Measurements from ENCODE around the gene G6PC3. TPM values are rescaled to one million over a fixed set of nuclear protein-coding genes. Genes with fewer than 3 reads are reported as not detected.

The G6PC3 gene
- total and polyA plus RNA-seq, 10 of the 15 experiments (the other 5 are each of a cell fraction or from before 2014, with no cell fraction given) = 13.0 to 93.7 (median 43.0) TPM

DNA sequence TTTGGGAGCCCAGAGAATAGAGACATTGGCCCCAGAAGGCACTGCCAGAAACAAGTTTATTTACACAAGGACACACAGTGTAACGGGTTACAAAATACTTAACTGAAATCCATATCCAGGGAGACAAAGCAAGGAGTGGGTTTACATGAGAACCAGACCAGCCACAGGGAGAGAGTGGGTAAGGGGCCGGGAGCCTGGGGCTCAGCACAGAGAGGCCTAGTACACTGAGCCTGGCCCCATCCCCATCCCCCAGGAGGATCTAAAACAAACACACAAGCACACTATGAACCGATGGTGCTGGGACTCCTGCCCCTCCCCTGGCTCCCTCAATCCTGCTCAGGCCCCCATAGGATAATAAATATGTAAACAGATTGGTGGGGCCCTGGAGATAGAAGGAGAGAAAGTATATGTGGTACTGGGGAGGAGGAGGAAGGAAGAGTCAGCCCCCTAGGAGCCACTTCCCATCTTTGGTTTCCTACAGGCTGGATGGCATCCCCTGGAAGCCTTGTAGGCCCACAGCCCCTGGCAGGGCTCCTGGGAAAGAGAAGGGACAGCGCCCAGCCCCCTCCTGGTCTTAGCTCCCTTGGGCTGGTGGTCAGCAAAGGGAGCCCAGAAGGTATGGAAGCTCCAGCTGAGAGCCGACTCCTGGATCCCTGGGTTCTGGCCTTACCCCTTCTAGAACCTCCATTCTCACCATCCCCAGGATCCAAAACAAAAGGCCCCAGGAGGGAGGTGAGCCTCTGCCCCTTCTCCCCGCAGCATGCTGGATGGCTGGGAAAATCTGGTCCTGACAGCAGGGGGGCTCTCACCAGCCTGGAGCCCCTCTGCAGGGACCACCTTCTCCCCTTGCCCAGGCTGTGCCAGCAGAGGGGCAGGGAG lies 6.4 kb downstream of the G6PC3 start:
- no peak overlapping the region for H3K4me3 ChIP-seq
- H2AFZ ChIP-seq (ENCODE audit: control insufficient read depth, low read depth, low read length) = no peak overlapping the region
- WGBS (ENCODE audit: insufficient coverage, insufficient replicate concordance, low lambda C conversion rate, missing lambda C conversion rate) = 77% methylated on average over 6 of the region's 6 CpGs
- DNase-seq (ENCODE audit: low read depth, low spot score) (no peak), FAIRE-seq (no peak), ATAC-seq (no peak)
- ChIA-PET CTCF (no interaction called here), RAD21 (ENCODE audit: unreplicated experiment) (no interaction called here), POLR2A (no interaction called here), SMC1A (ENCODE audit: uncharacterized antibody, unreplicated experiment) (no interaction called here)
- H3K9me3 ChIP-seq (replicated peaks; ENCODE audit: control insufficient read depth, insufficient read depth, low read length) = no peaks in the 10 kb centered on the region
- H3K4me2 ChIP-seq (ENCODE audit: control insufficient read depth, insufficient read depth) = no peak overlapping the region
- H3K4me1 ChIP-seq (ENCODE audit: control insufficient read depth, insufficient read depth, low read length) = no peaks in the 10 kb centered on the region
- H3K9ac ChIP-seq (ENCODE audit: control insufficient read depth, insufficient read depth, low read length) = no peak overlapping the region
- no TSS peak for BruUV-seq (replicated peaks)
- H3K27me3 ChIP-seq (replicated peaks in 1 of 2; ENCODE audit: control insufficient read depth in 2 of 2, insufficient read depth in 2 of 2, low read length in 1 of 2) = no peaks in the 10 kb centered on the region
- H3K79me2 ChIP-seq (ENCODE audit: control insufficient read depth, insufficient read depth, low read length) = peaks cover 2% of the 10 kb centered on the region
- H3K27ac ChIP-seq (ENCODE audit: control insufficient read depth, insufficient read depth) = no peak overlapping the region
- intact Hi-C loops (cut with micrococcal nuclease; ENCODE audit: unreplicated experiment) = no loop called here
- in situ Hi-C loops (cut with MboI) = no loop called here
- H3K36me3 ChIP-seq (ENCODE audit: control insufficient read depth in 2 of 2, insufficient read depth in 2 of 2, low read length in 1 of 2) = peaks cover 12% of the 10 kb centered on the region in 2 experiments; a peak in 3 of 4 replicates
- H4K20me1 ChIP-seq (ENCODE audit: control insufficient read depth, insufficient read depth) = no peaks in the 10 kb centered on the region
- TF ChIP-seq, protein P1, sequence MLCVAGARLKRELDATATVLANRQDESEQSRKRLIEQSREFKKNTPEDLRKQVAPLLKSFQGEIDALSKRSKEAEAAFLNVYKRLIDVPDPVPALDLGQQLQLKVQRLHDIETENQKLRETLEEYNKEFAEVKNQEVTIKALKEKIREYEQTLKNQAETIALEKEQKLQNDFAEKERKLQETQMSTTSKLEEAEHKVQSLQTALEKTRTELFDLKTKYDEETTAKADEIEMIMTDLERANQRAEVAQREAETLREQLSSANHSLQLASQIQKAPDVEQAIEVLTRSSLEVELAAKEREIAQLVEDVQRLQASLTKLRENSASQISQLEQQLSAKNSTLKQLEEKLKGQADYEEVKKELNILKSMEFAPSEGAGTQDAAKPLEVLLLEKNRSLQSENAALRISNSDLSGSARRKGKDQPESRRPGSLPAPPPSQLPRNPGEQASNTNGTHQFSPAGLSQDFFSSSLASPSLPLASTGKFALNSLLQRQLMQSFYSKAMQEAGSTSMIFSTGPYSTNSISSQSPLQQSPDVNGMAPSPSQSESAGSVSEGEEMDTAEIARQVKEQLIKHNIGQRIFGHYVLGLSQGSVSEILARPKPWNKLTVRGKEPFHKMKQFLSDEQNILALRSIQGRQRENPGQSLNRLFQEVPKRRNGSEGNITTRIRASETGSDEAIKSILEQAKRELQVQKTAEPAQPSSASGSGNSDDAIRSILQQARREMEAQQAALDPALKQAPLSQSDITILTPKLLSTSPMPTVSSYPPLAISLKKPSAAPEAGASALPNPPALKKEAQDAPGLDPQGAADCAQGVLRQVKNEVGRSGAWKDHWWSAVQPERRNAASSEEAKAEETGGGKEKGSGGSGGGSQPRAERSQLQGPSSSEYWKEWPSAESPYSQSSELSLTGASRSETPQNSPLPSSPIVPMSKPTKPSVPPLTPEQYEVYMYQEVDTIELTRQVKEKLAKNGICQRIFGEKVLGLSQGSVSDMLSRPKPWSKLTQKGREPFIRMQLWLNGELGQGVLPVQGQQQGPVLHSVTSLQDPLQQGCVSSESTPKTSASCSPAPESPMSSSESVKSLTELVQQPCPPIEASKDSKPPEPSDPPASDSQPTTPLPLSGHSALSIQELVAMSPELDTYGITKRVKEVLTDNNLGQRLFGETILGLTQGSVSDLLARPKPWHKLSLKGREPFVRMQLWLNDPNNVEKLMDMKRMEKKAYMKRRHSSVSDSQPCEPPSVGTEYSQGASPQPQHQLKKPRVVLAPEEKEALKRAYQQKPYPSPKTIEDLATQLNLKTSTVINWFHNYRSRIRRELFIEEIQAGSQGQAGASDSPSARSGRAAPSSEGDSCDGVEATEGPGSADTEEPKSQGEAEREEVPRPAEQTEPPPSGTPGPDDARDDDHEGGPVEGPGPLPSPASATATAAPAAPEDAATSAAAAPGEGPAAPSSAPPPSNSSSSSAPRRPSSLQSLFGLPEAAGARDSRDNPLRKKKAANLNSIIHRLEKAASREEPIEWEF (IDR thresholded peaks at IDR 0.05; ENCODE audit: insufficient replicate concordance, low read depth, low read length) = no peak
- TF ChIP-seq, protein P2, sequence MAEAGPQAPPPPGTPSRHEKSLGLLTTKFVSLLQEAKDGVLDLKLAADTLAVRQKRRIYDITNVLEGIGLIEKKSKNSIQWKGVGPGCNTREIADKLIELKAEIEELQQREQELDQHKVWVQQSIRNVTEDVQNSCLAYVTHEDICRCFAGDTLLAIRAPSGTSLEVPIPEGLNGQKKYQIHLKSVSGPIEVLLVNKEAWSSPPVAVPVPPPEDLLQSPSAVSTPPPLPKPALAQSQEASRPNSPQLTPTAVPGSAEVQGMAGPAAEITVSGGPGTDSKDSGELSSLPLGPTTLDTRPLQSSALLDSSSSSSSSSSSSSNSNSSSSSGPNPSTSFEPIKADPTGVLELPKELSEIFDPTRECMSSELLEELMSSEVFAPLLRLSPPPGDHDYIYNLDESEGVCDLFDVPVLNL (IDR thresholded peaks at IDR 0.05; ENCODE audit: low read depth, low read length) = no peak
- TF ChIP-seq JUNB (IDR thresholded peaks at IDR 0.05) (no peak), ASH2L (IDR thresholded peaks at IDR 0.05; ENCODE audit: borderline replicate concordance, low read depth) (no peak), STAT1 (conservative IDR thresholded peaks at IDR 0.05) (no peak), TCF12 (IDR thresholded peaks at IDR 0.05; ENCODE audit: low read depth, low read length) (no peak), ZBED1 (IDR thresholded peaks at IDR 0.05; ENCODE audit: borderline replicate concordance) (no peak), HCFC1 (IDR thresholded peaks at IDR 0.05; ENCODE audit: low read length) (no peak), EP300 (IDR thresholded peaks at IDR 0.05; ENCODE audit: borderline replicate concordance in 1 of 2, control insufficient read depth in 1 of 2, low read depth in 2 of 2, low read length in 2 of 2) (no peak), IKZF1 (conservative IDR thresholded peaks at IDR 0.05) (no peak), NR2C2 (IDR thresholded peaks at IDR 0.05; ENCODE audit: borderline replicate concordance, control insufficient read depth, insufficient read length, low read depth) (no peak), RBBP5 (conservative IDR thresholded peaks at IDR 0.05) (no peak), TARDBP (IDR thresholded peaks at IDR 0.05; ENCODE audit: borderline replicate concordance) (no peak)
- TF ChIP-seq, protein P3, sequence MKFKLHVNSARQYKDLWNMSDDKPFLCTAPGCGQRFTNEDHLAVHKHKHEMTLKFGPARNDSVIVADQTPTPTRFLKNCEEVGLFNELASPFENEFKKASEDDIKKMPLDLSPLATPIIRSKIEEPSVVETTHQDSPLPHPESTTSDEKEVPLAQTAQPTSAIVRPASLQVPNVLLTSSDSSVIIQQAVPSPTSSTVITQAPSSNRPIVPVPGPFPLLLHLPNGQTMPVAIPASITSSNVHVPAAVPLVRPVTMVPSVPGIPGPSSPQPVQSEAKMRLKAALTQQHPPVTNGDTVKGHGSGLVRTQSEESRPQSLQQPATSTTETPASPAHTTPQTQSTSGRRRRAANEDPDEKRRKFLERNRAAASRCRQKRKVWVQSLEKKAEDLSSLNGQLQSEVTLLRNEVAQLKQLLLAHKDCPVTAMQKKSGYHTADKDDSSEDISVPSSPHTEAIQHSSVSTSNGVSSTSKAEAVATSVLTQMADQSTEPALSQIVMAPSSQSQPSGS (IDR thresholded peaks at IDR 0.05; ENCODE audit: low read length) = no peak
- TF ChIP-seq, protein P4, sequence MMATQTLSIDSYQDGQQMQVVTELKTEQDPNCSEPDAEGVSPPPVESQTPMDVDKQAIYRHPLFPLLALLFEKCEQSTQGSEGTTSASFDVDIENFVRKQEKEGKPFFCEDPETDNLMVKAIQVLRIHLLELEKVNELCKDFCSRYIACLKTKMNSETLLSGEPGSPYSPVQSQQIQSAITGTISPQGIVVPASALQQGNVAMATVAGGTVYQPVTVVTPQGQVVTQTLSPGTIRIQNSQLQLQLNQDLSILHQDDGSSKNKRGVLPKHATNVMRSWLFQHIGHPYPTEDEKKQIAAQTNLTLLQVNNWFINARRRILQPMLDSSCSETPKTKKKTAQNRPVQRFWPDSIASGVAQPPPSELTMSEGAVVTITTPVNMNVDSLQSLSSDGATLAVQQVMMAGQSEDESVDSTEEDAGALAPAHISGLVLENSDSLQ (IDR thresholded peaks at IDR 0.05) = no peak
